NCI-H226 (cell line): ENCODE measurements around the gene ESYT1.
"Not testable (repeated sequence)": the region's sequence is repeated elsewhere in the genome, so short reads cannot be mapped to it uniquely, and the experiment has no call there.

Experiments
- DNase-seq: peaks from one replicate; pipeline ENCODE4 v3.0.0-alpha.2; 2015

Gene ESYT1

DNA sequence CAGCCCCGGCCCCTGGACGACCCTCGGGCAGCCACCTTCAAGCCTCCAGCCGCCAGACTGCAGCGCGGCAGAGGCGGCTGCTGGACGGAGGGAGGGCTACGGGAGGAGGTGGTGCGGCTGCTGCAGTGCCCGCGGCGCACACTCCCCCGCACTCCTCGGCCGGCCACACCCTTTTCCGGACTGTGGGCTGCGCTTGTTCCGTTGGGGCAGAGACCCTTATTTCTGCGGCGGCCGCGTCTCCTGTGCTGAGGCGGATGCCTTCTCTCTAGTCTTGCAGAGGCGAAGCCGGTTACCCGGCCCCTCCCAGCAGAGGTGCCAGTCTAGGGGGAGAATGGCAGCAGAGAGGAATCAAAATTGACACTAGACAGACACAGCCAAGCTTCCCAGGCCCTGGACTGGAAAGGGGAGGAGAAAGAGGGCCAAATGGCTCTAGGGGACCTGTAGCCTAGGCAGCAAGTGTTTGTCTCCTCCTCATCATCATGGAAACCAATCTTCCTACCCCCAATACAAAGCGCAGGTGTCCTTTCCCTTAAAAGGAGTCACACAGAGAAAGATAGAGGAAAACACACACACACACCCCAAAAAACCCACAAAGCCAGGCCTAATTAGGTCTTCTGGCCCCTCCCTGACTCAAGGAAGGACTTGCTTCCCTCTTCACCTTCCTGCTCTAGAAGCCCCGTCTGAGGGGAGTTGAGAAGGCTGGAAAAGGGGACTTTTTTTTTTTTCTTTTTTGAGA, 1.3 kb downstream of the ESYT1 start:
- peak; percentile 62 for DNase-seq

DNA sequence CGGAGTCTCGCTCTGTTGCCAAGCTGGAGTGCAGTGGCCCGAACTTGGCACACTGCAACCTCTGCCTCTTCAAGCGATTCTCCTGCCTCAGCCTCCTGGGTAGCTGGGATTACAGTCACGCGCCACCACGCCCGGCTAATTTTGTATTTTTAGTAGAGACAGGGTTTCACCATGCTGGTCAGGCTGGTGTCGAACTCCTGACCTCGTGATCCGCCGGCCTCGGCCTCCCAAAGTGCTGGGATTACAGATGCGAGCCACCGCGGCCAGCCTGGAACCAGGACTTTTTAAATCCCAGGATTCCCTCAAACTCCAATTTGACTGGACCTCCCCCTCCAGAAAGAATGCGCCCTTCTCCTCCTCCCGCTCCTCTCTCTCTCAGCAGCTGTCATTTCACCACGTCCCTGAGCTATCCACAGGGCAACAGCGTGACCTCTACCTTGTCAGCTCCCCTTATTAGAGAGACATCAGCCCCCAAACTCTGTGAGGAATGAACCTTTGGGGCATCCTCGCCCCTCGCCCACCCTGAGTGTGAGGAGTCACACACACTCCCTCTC, 2.0 kb downstream of the ESYT1 start:
- no peak for DNase-seq

DNA sequence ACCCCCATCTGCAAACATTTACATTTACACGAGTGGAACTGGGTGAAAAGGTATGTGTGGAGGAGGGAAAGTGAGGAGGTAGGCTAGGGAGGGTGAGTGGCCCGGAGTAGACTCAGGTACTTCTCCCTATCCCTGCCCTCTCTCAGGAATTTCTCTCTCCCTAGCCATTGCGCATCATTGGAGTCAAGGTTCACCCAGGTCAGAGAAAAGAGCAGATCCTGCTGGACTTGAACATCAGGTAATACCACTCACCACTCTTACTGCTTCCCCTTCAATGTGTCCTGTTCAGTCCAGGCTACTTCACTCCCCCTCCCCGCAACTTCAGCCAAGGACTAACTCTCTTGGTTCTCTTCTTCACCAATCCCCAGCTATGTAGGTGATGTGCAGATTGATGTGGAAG, 2.8 kb downstream of the ESYT1 start:
- no peak for DNase-seq

DNA sequence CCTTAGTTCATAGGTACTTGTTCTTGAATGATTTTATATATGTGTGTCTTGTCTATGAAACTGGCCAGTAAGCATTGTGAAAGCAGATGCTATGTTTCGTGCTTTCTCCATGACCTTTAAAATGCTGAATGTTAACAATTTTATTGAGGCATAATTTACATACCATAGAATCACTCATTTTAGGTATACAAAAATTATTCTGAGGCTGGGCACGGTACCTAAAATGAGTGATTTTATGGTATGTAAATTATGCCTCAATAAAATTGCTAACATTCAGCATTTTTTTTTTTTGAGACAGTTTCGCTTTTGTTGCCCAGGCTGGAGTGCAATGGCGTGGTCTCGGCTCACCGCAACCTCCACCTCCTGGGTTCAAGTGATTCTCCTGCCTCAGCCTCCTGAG, 6.8 kb downstream of the ESYT1 start:
- no peak for DNase-seq

DNA sequence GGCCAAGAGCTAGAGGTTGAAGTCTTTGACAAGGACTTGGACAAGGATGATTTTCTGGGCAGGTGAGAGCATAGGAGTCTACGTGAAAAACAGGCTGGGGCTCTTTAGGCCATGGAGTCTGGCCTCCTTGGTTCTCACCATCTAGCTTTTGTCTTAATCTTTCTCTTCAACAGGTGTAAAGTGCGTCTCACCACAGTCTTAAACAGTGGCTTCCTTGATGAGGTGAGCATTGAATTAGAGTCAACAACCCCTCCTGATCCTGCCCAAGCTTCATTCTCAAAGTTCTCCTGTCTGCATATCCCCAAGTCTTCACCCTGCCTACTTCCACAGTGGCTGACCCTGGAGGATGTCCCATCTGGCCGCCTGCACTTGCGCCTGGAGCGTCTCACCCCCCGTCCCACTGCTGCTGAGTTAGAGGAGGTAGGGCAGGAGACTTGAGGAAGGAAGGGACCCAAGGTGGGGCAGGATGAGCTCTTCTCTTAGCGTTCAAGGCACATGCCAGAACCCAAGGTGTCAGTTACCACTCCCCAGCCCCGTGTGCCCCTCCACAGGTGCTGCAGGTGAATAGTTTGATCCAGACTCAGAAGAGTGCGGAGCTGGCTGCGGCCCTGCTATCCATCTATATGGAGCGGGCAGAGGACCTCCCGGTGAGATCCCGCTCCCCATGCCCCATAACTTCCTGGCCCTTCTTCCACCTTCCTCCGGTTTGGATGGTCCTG, 9.9 kb downstream of the ESYT1 start:
- no peak for DNase-seq

DNA sequence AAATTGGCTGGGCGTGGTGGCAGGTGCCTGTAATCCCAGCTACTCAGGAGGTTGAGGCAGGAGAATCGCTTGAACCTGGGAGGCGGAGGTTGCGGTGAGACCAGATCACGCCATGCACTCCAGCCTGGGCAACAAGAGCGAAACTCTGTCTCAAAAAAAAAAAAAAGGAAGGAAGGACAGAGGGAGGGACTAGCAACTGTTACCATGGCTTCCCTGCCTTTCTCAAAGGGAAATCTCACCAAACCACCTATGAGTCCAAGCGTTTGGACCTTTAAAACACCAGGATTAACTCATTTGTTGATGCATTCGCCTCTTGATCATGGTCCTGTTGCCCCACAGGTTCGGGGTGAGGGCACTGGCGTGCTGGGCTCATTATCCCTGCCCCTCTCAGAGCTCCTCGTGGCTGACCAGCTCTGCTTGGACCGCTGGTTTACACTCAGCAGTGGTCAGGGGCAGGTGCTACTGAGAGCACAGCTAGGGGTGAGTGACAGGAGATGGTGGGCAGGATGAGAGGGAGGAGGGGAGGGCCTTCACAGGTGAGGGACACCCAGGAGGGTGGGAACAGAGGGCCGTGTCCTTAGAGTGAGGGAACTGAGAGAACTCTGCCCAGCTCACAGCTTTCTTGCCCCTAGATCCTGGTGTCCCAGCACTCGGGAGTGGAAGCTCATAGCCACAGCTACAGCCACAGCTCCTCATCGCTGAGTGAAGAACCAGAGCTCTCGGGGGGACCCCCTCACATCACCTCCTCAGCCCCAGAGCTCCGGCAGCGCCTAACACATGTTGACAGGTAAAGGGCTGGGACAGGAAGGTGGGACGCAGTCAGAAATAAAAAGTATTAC, 14.1 kb downstream of the ESYT1 start:
- no peak for DNase-seq

DNA sequence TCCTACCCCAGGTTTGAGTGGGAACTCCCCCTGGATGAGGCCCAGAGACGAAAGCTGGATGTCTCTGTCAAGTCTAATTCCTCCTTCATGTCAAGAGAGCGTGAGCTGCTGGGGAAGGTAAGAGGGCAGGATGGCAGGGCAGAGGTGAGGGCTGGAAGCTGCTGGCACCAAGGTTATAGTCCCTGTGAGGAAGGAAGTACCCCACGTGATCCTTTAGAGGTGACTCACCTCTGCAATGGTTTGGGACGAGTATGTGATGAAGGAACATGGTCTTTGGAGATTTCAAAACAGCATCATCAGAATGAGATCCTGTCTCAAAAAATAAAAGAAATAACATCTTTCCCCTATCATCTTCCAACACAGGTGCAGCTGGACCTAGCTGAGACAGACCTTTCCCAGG, 15.2 kb downstream of the ESYT1 start:
- no peak for DNase-seq

DNA sequence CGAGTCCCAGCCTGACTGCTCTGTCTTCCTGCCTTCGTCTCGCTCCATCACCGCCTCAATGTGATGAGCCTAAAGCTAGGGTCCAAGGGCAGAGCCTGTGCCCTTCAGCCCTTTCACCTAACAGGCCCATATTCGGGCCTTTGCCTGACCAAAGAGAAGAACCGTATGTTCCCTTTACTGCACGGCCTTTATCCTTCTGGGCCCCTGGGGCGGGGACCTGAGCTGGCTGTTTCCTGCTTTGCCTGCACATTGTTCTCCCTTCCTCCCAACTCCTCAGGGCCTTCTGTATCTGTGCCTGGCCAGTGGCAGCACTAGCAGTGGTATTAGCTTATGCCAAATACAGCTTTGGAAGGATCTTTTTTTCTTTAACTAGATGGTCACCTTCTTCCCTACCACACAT, 15.8 kb downstream of the ESYT1 start:
- DNase-seq, result no peak

DNA sequence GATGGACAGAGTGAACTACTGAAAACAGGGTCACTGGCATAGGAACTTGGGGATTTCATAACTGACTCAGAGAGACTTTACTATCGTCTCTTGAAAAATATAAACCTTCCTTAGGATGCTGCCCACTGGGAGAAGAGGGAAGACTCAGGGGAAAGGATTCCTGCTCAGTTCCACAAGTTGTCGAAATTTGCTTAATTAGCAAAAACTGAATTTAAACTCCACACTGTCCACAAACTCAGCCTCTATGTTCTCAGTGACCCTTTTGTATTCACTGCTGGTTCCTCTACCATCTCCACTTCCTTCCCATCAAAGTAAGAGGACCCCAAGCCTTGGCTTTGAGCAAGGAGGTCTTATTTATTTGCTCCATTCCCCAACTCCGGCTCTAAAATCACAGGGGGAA, 17.1 kb downstream of the ESYT1 start:
- no peak for DNase-seq

DNA sequence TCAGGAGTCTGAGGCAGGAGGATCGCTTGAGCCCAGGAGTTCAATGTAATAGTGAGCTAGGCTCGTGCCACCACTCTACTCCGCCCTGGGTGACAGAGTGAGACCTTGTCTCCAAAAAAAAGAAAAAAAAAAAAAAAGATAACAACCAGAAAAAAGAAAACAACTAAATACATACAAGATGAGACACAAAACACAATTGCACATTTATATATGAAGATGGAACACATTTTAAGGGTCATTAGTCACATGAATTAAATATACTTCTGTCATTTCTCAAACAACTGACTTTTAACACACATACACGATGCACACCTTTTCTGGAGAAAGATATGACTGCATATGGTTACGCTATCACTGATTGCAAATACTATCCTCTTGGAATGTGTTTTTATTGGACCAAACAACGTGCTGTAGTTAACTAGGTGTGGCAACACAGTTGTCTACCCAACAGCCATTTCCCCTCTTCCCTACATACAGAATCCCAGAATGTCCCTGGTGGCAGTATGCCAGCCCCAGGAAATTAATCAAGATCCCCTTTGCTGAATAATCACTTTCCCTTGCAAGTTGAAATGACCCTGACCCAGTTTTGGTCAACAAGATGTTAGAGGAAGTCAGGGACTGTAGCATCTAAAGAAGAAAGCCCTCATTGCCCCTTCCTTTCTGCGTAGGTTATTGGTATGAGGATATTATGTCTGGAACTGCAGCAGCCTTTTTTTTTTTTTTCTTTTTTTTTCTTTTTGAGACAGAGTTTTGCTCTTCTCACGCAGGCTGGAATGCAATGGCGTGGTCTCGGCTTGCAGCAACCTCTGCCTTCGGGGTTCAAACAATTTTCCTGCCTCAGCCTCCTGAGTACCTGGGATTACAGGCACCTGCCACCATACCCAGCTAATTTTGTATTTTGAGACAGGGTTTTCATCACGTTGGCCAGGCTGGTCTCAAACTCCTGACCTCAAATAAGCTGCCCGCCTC, 18.7 kb downstream of the ESYT1 start:
- no peak for DNase-seq

DNA sequence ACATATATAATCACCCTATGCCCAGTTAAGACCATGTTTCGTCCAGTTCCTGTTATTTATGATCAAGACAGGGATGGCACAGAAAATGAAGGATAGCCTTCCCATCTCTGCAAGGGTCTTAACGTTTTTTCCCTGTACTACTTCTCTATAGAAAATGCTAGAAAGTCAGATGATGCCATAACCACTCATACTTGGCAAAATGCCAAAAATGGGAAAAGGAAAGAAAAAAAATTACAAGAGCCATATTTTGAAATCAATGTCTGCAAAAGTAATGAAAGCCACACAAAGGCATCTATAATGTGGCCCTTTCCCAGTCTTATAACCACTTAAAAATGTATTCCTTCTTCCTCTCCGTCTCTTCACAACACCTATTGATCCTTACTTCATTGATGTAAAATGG, 22.5 kb downstream of the ESYT1 start:
- no peak for DNase-seq

DNA sequence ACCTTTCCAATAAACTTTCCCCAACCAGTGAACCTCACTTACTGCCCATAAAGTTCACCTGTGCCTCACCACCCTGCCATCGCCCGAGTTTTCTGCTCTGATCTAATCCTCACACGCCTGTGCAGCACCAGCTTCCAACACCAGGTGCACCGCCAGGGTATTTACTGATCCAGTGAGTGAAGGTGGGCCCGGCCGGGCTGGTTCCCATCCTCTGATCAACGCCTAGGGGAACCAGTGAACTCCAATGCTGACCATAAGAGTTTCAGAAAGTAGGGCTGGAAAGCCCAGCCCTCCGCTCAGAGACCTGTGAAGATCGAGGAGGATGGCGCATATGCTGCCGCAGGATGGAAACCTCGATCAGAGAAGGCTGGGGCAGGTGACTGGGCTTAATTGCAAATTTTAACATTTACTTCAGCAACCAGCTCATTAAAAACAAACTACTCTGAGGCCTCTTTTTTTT, 23.6 kb downstream of the ESYT1 start:
- peak; percentile 55 for DNase-seq

DNA sequence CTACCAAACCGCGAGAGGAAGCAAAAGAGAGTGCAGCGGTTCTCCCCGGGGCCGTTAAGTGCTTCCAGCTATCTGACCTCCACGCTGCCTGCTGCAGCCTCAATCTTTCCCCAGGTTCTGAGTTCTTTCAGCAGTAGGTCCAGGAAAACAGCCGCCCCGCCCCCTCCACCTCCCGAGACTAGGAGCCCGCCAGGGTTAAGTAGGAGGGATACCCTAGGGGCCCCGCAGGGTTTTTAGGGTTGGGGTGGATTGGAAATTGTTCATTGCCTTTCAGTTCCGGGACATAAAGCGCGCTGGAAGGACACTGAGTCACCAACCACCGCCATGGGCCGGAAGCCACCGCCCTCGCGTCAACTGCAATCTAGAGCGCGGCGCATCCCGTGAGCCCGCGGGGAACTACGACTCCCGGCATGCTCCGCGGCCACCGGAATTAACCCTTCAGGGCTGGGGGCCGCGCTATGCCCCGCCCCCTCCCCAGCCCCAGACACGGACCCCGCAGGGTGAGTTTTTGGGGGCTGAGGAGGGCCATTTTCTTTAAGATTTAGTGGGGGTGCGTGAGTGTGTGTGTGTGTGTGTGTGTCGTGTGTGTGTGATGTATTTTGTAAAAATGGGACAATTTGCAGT, 24.2 kb downstream of the ESYT1 start, which contains the start of gene MYL6B:
Gene MYL6B, plus strand, starts transcription at position 456 of the 624 bp plus-strand sequence. CDS start 1,332 bp downstream, outside the sequence.
- DNase-seq, result peak; percentile 93

DNA sequence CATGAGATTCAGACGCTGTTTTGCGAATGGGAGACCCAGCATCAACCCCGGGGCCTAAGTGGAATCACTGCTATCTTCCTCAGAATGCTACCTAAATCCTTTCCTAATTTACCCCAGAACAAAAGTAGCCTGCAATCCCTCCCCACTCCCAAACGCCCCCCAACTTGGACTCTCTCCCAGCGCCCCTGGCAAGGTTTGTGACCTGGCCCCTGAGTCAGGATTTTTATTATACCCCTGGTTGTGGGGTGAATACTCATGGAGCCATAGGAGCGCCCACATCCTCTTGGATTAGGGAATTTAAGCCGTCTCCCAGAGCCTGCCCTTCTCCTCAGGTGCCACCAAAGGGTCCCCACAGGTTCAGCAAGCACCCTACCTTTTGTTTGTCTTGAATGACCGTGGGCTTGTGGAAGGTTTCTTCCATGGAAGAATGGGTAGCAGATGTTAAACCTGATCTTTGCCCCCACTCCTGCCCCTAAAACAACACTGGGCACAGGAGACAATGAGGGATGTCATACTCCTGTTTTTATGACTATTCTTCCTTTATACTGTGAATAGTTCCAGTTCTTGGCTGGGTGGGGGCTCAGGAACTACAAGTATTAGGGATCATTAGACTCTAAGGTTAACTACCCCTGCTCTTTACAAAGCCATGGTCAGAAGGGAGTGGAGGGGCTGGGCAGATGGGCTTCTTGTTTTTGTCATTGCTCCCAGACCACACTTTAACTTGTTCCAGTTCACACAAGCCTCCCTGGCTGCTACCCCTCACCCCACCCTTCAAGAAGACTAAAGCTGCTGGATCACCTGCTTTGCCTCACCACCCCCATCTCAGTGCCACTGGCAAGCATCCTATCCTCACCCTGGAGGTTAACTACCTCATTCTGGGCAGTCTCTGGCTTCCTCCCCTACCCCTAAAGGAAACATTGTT, 24.9 kb downstream of the ESYT1 start:
- no peak for DNase-seq

DNA sequence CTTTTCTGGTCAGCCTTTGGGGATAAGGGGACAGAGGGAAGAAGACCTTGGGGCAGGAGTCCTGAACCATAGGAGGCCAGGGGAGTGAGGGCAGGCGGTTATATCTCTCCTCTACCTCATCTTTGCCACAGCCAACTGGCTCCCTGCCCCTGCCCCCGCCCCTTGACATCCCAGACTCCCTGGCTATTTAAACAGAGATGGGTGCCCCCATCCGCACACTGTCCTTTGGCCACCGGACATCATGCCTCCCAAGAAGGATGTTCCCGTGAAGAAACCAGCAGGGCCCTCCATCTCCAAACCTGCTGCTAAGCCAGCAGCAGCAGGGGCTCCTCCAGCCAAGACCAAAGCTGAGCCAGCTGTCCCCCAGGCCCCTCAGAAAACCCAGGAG, 25.6 kb downstream of the ESYT1 start:
- DNase-seq, result no peak

DNA sequence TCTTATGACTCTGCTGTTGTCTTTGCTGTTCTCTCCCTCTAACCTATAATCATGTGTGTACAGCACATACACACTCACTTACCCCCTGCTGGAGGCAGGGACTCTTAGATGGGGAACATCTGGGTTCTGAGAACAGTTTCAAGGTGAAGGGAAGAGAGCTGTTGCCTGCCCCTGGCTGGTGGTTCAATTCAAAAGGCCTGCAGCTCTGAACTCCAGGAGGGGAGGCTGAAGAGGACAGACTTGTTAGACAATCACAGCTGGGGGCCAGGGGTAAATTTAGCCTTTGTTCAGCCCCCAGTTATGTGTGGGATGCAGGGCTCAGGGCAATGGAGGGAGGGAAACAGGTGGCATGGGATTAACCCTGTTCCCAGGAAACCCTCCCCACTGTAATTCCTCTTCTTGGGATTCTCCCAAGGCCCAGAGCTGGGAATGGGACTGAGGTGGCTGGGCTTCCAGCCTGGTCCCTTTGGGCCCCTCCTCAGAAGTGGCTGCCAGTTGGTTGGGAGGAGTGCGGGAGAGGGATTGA, 26.2 kb downstream of the ESYT1 start:
- DNase-seq, result no peak

DNA sequence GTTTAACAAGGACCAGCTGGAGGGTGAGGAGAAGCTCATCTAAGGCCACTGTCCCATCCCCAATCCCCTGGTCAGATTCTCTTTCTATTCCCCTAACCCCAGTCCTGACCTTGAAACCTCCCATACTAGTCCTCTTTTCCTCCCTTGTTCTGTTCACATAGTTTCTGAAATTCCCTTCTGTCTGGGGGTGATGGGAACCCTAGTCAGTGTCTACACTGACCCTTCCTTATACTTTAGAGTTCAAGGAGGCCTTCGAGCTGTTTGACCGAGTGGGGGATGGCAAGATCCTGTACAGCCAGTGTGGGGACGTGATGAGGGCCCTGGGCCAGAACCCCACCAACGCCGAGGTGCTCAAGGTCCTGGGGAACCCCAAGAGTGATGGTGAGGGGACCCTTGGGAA, 26.8 kb downstream of the ESYT1 start:
- DNase-seq, result no peak

DNA sequence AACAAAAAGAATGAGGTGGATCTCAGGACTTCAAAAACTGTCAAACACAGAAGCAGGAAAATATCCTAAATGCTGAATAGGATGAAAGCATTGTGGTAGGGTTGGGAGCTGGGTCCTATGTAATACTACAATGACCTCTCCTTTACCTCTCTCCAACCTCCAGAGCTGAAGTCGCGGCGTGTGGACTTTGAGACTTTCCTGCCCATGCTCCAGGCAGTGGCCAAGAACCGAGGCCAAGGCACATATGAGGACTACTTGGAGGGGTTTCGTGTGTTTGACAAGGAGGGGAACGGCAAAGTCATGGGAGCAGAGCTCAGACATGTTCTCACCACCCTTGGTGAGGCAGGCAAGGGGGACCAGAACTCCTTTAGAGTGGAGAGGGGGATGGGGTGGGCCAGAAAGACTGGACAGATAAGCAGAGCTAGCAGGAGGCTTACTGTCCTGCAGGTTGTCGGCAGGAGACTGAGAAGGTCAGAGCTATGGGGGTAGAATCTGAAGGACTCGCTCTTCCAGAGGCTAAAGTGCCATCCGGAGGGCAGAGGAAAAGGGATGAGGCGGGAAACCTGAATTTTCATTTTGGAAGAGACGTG, 27.3 kb downstream of the ESYT1 start:
- DNase-seq, result no peak

DNA sequence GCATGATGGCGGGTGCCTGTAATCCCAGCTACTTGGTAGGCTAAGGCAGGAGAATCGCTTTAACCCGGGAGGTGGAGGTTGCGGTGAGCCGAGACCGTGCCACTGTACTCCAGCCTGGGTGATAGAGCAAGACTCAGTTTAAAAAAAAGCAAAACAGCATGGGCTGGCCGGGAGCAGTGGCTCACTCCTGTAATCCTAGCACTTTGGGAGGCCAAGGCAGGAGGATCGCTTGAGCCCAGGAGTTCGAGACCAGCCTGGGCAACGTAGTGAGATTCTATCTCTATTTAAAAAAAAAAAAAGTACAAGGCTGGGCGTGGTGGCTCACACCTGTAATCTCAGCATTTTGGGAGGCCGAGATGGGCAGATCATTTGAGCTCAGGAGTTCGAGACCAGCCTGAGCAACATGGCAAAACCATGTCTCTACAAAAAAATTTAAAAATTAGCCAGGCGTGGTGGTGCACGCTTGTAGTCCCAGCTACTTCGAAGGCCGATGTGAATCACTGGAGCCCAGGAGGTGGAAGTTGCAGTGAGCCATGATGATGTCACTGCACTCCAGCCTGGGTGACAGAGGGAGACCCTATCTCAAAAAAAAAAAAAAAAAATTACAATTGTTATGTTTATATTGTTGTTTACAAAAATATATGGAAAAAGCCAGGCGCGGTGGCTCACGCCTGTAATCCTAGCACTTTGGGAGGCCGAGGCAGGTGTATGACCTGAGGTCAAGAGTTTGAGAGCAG, 28.6 kb downstream of the ESYT1 start:
- not testable (repeated sequence) for DNase-seq
